DOHH2 (cell line): ENCODE results near the gene SIAH1.
"Not testable (repeated sequence)": the region's sequence is repeated elsewhere in the genome, so short reads cannot be mapped to it uniquely, and the experiment has no call there.

Experiments used
- CTCF ChIP-seq: fragments of 200-600 bp; sonication (generic); IDR thresholded peaks from one replicate; pipeline ENCODE4 v1.5.1; 2014; ENCODE audit warnings: antibody characterized with exemption, mild to moderate bottlenecking, low read depth, low read length; ENCODE audit not compliant: poor library complexity, severe bottlenecking
- EZH2phosphoT487 ChIP-seq: fragments of 200-600 bp; sonication (generic); IDR thresholded peaks from 2 replicates; pipeline ENCODE4 v1.6.1; 2017; ENCODE audit warnings: borderline replicate concordance, mild to moderate bottlenecking, antibody characterized with exemption, low read length, moderate library complexity, mixed read lengths

- TF ChIP-seq CTCF, EZH2phosphoT487: not testable (repeated sequence)
These were observed 7.9 kb downstream of the SIAH1 start for GRCh38 chr16:48377301-48377700.
